Endothelial cell of umbilical vein (primary cell): ENCODE results near the gene CD86. TPM values are rescaled to one million over a fixed set of nuclear protein-coding genes. Genes with fewer than 3 reads are reported as not detected.

Experiments used
- BruUV-seq: library from RNA; stranded (reverse); fragments of 400-500 nt; replicated peaks from 2 replicates; lab custom pipeline; 2021; lab: Mats Ljungman, UMichigan
- CTCF ChIA-PET: fragments of 300-600, 350-600 bp; sonication (Branson Sonifier 250); formaldehyde crosslinking; loops from one replicate; lab custom pipeline; 2021; ENCODE audit warnings: antibody characterized with exemption, inconsistent platforms; lab: Charles Lee
- POLR2A ChIA-PET: fragments of 300-600, 350-600 bp; sonication (Branson Sonifier 250); formaldehyde crosslinking; loops from one replicate; lab custom pipeline; 2021; ENCODE audit warnings: antibody characterized with exemption, inconsistent platforms; lab: Charles Lee
- DNase-seq: peaks from one replicate; pipeline ENCODE4 v3.0.0-alpha.2; 2011; ENCODE audit warnings: low read depth, low spot score
- FAIRE-seq: peaks from 2 replicates; lab custom pipeline; 2011; peaks lifted over from hg19 to GRCh38; lab: Jason Lieb, UNC
- H2AFZ ChIP-seq: 2 replicates; pipeline ENCODE4 v1.6.0; 2012; ENCODE audit warnings: low read depth, low read length, control low read depth, inconsistent platforms
- H3K27ac ChIP-seq: 2 replicates; pipeline ENCODE4 v1.5.1; 2011; ENCODE audit warnings: low read depth, mild to moderate bottlenecking, control low read depth, low read length, moderate library complexity; ENCODE audit not compliant: insufficient read depth
- H3K27me3 ChIP-seq, 2 experiments: 2 replicates each; pipeline versions ENCODE4 v1.6.0 to v1.6.1; 2011; ENCODE audit warnings: low read length in 2 of 2, mixed read lengths in 1 of 2; ENCODE audit not compliant: control insufficient read depth in 2 of 2, insufficient read depth in 2 of 2
- H3K36me3 ChIP-seq, 2 experiments: 2 replicates in 1 of 2; 3 replicates in 1 of 2; pipeline ENCODE4 v1.5.1; 2011; ENCODE audit warnings: low read length in 2 of 2, mild to moderate bottlenecking in 1 of 2, moderate library complexity in 1 of 2; ENCODE audit not compliant: control insufficient read depth in 2 of 2, insufficient read depth in 2 of 2; ENCODE audit errors: extremely low read depth in 1 of 2
- H3K4me1 ChIP-seq: 3 replicates; pipeline ENCODE4 v1.5.1; 2011; ENCODE audit warnings: mild to moderate bottlenecking, low read length; ENCODE audit not compliant: control insufficient read depth, insufficient read depth; ENCODE audit errors: extremely low read depth
- H3K4me2 ChIP-seq: 2 replicates; pipeline ENCODE4 v1.6.1; 2011; ENCODE audit warnings: low read length, control low read depth, mixed read lengths; ENCODE audit not compliant: insufficient read depth
- H3K4me3 ChIP-seq, 3 experiments: fragments of 200-600 bp in 1 of 3; sonication (generic), shearing (Covaris generic) in 1 of 3; replicated peaks in 1 of 3; 2 replicates each; pipeline ENCODE4 v1.5.1; 2011 to 2016; ENCODE audit warnings: control low read depth in 3 of 3, low read length in 3 of 3, mild to moderate bottlenecking in 2 of 3, inconsistent platforms in 1 of 3, low read depth in 1 of 3, moderate library complexity in 1 of 3; ENCODE audit not compliant: insufficient read depth in 1 of 3
- H3K79me2 ChIP-seq: 2 replicates; pipeline ENCODE4 v1.6.0; 2012; ENCODE audit warnings: low read length, inconsistent platforms; ENCODE audit not compliant: control insufficient read depth, insufficient read depth
- H3K9ac ChIP-seq: replicated peaks from 2 replicates; pipeline ENCODE3; 2011; ENCODE audit warnings: low read length, control low read depth; ENCODE audit not compliant: insufficient read depth; ENCODE audit errors: extremely low read depth
- H3K9me1 ChIP-seq: replicated peaks from 3 replicates; pipeline ENCODE4 v1.6.0; 2011; ENCODE audit warnings: mild to moderate bottlenecking, low read length; ENCODE audit not compliant: control insufficient read depth, insufficient read depth; ENCODE audit errors: extremely low read depth
- H3K9me3 ChIP-seq: replicated peaks from 2 replicates; pipeline ENCODE4 v1.5.1; 2012; ENCODE audit warnings: low read length, inconsistent platforms; ENCODE audit not compliant: control insufficient read depth, insufficient read depth
- H4K20me1 ChIP-seq: replicated peaks from 2 replicates; pipeline ENCODE3; 2011; ENCODE audit warnings: mild to moderate bottlenecking, low read length; ENCODE audit not compliant: control insufficient read depth, insufficient read depth; ENCODE audit errors: extremely low read depth
- EZH2 ChIP-seq: IDR thresholded peaks from 2 replicates; pipeline ENCODE4 v1.6.1; 2012; ENCODE audit warnings: borderline replicate concordance, low read depth, mild to moderate bottlenecking, moderate library complexity, low read length, inconsistent platforms; ENCODE audit not compliant: severe bottlenecking
- FOS ChIP-seq: IDR thresholded peaks from 2 replicates; pipeline ENCODE4 v1.6.1; 2011; ENCODE audit warnings: mild to moderate bottlenecking, low read length, moderate library complexity, borderline replicate concordance; ENCODE audit not compliant: insufficient read depth
- GATA2 ChIP-seq: IDR thresholded peaks from 2 replicates; pipeline ENCODE4 v1.7.0; 2011; ENCODE audit warnings: low read depth, mild to moderate bottlenecking, moderate library complexity, mixed read lengths, low read length; ENCODE audit not compliant: insufficient read length, insufficient read depth
- JUN ChIP-seq: IDR thresholded peaks from 2 replicates; pipeline ENCODE4 v1.6.1; 2011; ENCODE audit warnings: borderline replicate concordance, low read depth; ENCODE audit not compliant: insufficient read length, insufficient read depth
- MAX ChIP-seq: IDR thresholded peaks from 2 replicates; pipeline ENCODE4 v1.6.1; 2011; ENCODE audit not compliant: insufficient read depth, insufficient read length
- MYC ChIP-seq: IDR thresholded peaks from one replicate; pipeline ENCODE4 v1.6.1; 2011; ENCODE audit warnings: mild to moderate bottlenecking, low read depth, low read length
- POLR2A ChIP-seq: IDR thresholded peaks from 2 replicates; pipeline ENCODE4 v1.6.1; 2012; ENCODE audit warnings: low read depth, mild to moderate bottlenecking, control low read depth, low read length
- POLR2AphosphoS5 ChIP-seq: IDR thresholded peaks from 2 replicates; pipeline ENCODE4 v1.6.1; 2012; ENCODE audit warnings: low read depth, mild to moderate bottlenecking, control low read depth, low read length, moderate library complexity; ENCODE audit not compliant: insufficient read depth
- dilution Hi-C: fragments of 300-500 bp; cut with MboI; formaldehyde crosslinking; loops from one replicate; pipeline ENCODE4 v1.15.0; 2019; ENCODE audit warnings: low sequenced_read_pairs; ENCODE audit not compliant: extremely low pct_ligation_motif_present
- intact Hi-C: fragments of 100-400 bp; cut with micrococcal nuclease; formaldehyde crosslinking; loops from one replicate; pipeline ENCODE4 v1.10.0; 2022
- polyA plus RNA-seq, 4 experiments: library from polyadenylated mRNA; depleted of rRNA in 3 of 4; stranded (reverse) in 3 of 4; unstranded in 1 of 4; fragments of >200 nt; gene quantifications; 2 replicates each; pipeline versions ENCODE4 v1.2.1 to v1.2.3, GENCODE V29; 2011 to 2012; ENCODE audit warnings: missing spikeins in 1 of 4
- total RNA-seq: library from RNA; stranded (reverse); gene quantifications from 2 replicates; pipeline ENCODE4 v1.2.3, GENCODE V29; 2021
- TF ChIP-seq, protein P1 (sequence below), 2 donors: IDR thresholded peaks; 1 replicate in 1 of 2; 2 replicates in 1 of 2; pipeline ENCODE4 v1.5.1; 2011; ENCODE audit warnings: low read length in 2 of 2, mild to moderate bottlenecking in 2 of 2, moderate library complexity in 2 of 2, control low read depth in 1 of 2, inconsistent platforms in 1 of 2, low read depth in 1 of 2; ENCODE audit not compliant: insufficient read depth in 1 of 2; ENCODE audit errors: extremely low read depth in 1 of 2

Gene CD86
- total and polyA plus RNA-seq, 2 donors (not counting 3 experiments of a cell fraction or from before 2014, with no cell fraction given) = not detected

DNA sequence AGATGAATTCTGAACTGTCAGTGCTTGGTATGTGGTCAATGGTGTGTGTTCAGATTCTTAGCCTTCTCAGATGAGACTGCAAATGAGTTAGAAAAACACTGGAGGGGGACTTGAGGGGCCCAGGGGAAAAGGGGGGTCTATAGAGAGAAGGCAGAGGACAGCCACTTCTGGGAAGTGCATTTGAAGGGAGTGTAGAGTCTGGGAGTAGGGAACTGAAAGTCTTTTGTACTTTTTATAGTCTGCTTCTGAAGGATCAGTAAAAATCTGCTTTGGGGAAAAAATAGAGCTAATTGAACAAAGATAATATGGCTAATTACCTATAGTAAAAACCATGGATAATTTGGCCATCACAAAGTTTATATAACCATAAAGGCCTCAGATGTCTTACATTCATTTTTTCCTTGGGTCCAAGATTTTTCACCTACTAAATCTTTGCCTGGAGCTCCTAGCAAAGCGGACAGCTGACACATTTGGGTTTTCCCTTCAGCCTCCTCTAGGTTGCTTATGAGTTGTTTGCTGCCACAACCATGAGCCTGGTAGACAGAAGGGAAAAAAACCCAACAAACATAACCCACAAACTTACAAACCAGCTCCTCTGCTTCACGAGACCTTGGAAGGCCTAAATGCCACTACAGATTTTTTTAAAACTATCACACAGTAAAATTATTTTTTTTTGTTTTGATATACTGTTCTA is 48.8 kb downstream of the CD86 start:
- intact Hi-C loops (loop anchor here (5.0 to 10.0 kb wide), 2 partner anchors 278 to 571 kb away; partner anchors contain the start of genes FAM162A and MIX23), dilution Hi-C loops (no loop called here)
- H3K9me1 ChIP-seq = no peaks in the 10 kb centered on the region
- no peak overlapping the region for H3K27ac ChIP-seq
- POLR2A ChIA-PET = no interaction called here
- H3K4me3 ChIP-seq = no peak overlapping the region
- no peak for DNase-seq
- H3K4me1 ChIP-seq = no peaks in the 10 kb centered on the region
- H4K20me1 ChIP-seq = no peaks in the 10 kb centered on the region
- no peak overlapping the region for H3K9ac ChIP-seq
- CTCF ChIA-PET = interaction anchor here (0.5 to 4.1 kb wide), 4 partner anchors 10 to 272 kb away, joined by 3 to 70 read pairs (median 8); no protein-coding TSS in a partner anchor
- no peaks in the 10 kb centered on the region for H3K36me3 ChIP-seq
- no peaks in the 10 kb centered on the region for H3K9me3 ChIP-seq
- H3K79me2 ChIP-seq = no peaks in the 10 kb centered on the region
- H2AFZ ChIP-seq = no peak overlapping the region
- no TSS peak for BruUV-seq
- H3K27me3 ChIP-seq = peaks cover 4 to 11% of the 10 kb centered on the region in 2 experiments
- no peak for TF ChIP-seq FOS
- no peak for TF ChIP-seq POLR2AphosphoS5
- no peak for TF ChIP-seq POLR2A
- TF ChIP-seq MAX = no peak
- TF ChIP-seq GATA2 = no peak
- TF ChIP-seq EZH2 = no peak
- TF ChIP-seq, protein P1, sequence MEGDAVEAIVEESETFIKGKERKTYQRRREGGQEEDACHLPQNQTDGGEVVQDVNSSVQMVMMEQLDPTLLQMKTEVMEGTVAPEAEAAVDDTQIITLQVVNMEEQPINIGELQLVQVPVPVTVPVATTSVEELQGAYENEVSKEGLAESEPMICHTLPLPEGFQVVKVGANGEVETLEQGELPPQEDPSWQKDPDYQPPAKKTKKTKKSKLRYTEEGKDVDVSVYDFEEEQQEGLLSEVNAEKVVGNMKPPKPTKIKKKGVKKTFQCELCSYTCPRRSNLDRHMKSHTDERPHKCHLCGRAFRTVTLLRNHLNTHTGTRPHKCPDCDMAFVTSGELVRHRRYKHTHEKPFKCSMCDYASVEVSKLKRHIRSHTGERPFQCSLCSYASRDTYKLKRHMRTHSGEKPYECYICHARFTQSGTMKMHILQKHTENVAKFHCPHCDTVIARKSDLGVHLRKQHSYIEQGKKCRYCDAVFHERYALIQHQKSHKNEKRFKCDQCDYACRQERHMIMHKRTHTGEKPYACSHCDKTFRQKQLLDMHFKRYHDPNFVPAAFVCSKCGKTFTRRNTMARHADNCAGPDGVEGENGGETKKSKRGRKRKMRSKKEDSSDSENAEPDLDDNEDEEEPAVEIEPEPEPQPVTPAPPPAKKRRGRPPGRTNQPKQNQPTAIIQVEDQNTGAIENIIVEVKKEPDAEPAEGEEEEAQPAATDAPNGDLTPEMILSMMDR (IDR thresholded peaks at IDR 0.05; ENCODE audit: extremely low read depth in 1 of 2, insufficient read depth in 1 of 2, low read depth in 1 of 2, low read length in 2 of 2) = no peak
- TF ChIP-seq JUN = no peak
- TF ChIP-seq MYC = no peak
- no peak for FAIRE-seq
- no peak overlapping the region for H3K4me2 ChIP-seq
